NCI-H510A (cell line): Measurements from ENCODE around the gene NFATC2IP.
"Not testable (repeated sequence)": the region's sequence is repeated elsewhere in the genome, so short reads cannot be mapped to it uniquely, and the experiment has no call there.

Source experiments
- DNase-seq: peaks from one replicate; lab custom pipeline; 2025; lab: John Stamatoyannopoulos, UW

Gene NFATC2IP

GRCh38 chr16:28998837-28999236, 48.1 kb downstream of the NFATC2IP start:
- DNase-seq, result no peak

DNA sequence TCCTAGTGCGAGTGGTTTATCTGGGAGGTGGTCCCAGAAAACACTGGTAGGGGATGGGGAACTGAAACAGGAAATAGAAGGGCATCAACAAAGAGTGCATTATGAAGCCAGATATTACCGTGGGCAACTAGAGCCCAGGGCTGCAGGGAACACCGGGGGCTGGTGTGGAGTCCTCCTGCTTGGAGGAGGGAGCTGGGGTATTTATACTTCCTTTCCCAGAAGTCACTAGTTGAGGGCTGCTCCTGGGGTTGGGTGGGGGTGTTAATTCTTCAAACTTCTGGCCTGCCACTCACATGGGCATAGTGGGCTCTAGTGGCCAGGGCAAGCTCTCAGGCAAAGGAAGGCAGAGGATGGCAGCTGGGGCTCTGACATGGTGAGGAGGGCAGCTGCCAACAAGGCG, 48.8 kb downstream of the NFATC2IP start:
- no peak for DNase-seq

GRCh38 chr16:29000019-29000418, 49.3 kb downstream of the NFATC2IP start:
- DNase-seq, result no peak

DNA sequence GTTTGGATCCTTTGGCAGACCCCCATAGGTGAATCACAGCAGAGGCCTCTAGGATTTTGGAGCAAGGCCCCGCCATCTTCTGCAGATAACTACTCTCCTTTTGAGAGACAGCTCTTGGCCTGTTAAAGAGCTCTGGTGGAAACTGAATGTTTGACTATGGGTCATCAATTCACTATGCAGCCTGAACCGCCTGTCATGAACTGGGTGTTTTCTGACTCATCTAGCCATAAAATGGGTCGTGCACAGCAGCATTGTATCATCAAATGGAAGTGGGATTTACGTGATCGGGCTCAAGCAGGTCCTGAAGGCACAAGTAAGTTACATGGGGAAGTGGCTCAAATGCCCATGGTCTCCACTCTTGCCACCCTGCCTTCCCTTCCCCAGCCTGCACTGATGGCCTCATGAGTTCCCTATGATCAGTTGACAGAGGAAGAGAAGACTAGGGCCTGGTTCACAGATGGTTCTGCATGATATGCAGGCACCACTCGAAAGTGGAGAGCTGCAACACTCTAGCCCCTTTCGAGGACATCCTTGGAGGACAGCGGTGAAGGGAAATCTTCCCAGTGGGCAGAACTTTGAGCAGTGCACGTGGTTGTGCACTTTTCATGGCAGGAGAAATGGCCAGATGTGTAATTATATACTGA, 53.9 kb downstream of the NFATC2IP start:
- not testable (repeated sequence) for DNase-seq

- no peak for DNase-seq
Observed at GRCh38 chr16:29007730-29008593, 57.2 kb downstream of the NFATC2IP start.

DNA sequence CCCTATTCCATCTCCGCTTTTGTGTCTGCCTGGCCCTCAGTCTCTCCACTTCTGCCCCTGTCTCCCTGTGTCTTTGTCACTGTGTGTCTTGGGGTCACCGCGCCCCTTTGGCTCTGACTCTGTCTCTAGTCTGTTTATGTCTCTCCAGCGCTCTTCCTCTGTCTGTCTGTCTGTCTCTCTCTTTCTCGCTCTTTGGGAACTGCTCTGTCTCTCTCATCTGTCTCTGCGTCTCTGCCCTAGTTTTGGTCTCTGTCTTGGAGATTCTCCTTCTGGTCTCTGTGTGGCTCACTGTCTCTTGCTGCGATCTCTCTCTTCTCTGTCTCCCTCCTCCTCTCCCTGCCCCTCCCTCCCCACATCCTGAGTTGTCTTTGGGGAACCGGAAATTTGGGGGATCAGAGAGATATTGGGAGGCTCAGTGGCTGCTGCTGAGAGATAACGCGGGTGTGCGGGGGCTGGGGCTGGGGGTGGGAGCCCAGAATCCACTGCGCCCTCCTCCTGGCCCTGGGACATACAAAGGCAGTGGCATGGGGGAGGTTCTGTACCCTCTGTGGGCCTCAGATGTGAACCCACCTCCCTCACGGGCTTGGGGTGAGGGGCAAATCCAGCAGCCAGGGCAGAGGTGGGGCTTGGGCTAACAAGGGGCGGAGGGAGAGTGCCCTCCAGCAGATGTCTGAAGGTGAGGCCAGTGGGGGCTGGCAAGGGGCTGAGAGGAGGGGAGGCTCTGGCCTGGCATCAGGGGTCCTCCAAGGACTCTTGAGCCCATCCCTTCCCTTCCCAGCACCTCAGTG, 58.5 kb downstream of the NFATC2IP start:
- DNase-seq, result no peak

GRCh38 chr16:29009838-29010166, 59.1 kb downstream of the NFATC2IP start:
- DNase-seq, result no peak

DNA sequence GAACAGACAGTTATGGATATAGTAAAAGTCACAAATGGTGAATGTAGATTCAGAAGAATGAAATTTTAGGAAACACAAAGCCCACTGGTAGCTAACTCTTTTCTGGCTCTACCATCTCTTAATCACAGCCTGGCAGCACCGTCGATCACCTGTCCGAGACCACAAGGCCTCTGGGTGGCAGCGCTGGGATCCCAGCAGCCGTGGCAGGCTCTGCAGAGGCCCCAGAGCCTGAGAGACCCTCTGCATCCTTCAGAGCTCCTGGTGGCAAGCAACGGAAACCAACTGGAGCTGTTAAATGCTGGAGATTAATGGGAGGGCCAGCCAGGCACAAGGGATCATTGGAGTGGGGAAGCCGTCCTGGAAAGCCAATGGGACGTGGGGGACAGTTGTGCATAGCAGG, 60.4 kb downstream of the NFATC2IP start:
- no peak for DNase-seq

GRCh38 chr16:29011851-29012250, 61.1 kb downstream of the NFATC2IP start:
- no peak for DNase-seq

- DNase-seq, result no peak
Observed at GRCh38 chr16:29012913-29013553, 62.3 kb downstream of the NFATC2IP start.

- DNase-seq, result no peak
Observed at GRCh38 chr16:29014561-29015069, 63.9 kb downstream of the NFATC2IP start.
